Spleen (tissue), 7 donors: Measurements from ENCODE around the gene RAD51D.

Source experiments
- POLR2A ChIP-seq, 3 donors: fragments of 450-650 bp; IDR thresholded peaks; one replicate each; pipeline ENCODE4 v1.5.1; 2017; ENCODE audit warnings: antibody characterized with exemption in 3 of 3, mild to moderate bottlenecking in 1 of 3
- TF ChIP-seq, protein P1 (sequence below), 11 experiments: fragments of 200-600 bp in 7 of 11; fragments of 450-650 bp in 4 of 11; sonication (generic) in 4 of 11; IDR thresholded peaks in 8 of 11; conservative IDR thresholded peaks in 3 of 11; 1 replicate in 7 of 11; 2 replicates in 4 of 11; pipeline versions ENCODE4 v1.4.0 to v1.8.0; 2016 to 2021; ENCODE audit warnings: antibody characterized with exemption in 11 of 11, inconsistent platforms in 4 of 11, mild to moderate bottlenecking in 1 of 11
- donor health status: DM: no; HTN: no; CAD: no; lungs with moderate emphysema.
- donor health status: DM: no; HTN: no; CAD: no.
- donor health status: DM: no; HTN: no; CAD: no.

DNA sequence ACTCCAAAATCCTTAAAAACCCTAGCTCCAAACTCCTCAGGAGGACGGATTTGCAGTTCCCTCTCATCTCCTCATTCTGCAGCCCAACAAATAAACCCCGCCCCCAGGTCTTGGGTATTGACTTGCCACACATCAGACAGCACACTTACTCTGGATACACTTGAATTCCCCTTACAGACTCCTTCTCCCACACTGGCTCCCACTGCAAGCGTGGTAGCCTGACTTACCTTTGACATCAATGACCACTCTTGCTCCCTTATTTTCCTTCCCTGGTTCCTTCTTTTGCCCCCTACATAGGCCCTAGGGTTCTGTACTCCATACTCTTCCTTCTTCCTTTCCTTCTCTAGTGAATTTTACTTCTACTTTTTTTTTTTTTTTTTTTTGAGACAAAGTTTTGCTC, 63.6 kb downstream of the RAD51D start:
- no peak for TF ChIP-seq POLR2A (IDR thresholded peaks at IDR 0.05)
- TF ChIP-seq, protein P1, sequence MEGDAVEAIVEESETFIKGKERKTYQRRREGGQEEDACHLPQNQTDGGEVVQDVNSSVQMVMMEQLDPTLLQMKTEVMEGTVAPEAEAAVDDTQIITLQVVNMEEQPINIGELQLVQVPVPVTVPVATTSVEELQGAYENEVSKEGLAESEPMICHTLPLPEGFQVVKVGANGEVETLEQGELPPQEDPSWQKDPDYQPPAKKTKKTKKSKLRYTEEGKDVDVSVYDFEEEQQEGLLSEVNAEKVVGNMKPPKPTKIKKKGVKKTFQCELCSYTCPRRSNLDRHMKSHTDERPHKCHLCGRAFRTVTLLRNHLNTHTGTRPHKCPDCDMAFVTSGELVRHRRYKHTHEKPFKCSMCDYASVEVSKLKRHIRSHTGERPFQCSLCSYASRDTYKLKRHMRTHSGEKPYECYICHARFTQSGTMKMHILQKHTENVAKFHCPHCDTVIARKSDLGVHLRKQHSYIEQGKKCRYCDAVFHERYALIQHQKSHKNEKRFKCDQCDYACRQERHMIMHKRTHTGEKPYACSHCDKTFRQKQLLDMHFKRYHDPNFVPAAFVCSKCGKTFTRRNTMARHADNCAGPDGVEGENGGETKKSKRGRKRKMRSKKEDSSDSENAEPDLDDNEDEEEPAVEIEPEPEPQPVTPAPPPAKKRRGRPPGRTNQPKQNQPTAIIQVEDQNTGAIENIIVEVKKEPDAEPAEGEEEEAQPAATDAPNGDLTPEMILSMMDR (IDR thresholded peaks at IDR 0.05 in 8 of 11, conservative IDR thresholded peaks at IDR 0.05 in 3 of 11): no peak
